GM23248 (cell line): ENCODE measurements around the gene RPS10. TPM values are rescaled to one million over a fixed set of nuclear protein-coding genes. Genes with fewer than 3 reads are reported as not detected.
A peak's percentile ranks its signal among the peaks of the same experiment; 100 is the strongest.

ENCODE experiments used
- DNase-seq: peaks from one replicate; pipeline ENCODE4 v3.0.0-alpha.2; 2015
- H2AFZ ChIP-seq: fragments of 200-600 bp; sonication (generic); 2 replicates; pipeline ENCODE4 v1.6.1; 2016; ENCODE audit warnings: antibody characterized with exemption
- H3F3A ChIP-seq: fragments of 200-600 bp; sonication (generic); 2 replicates; pipeline ENCODE4 v1.6.1; 2016; ENCODE audit warnings: mild to moderate bottlenecking, antibody characterized with exemption, mixed run types; ENCODE audit not compliant: insufficient read depth
- H3K27ac ChIP-seq: fragments of 200-600 bp; sonication (generic); 2 replicates; pipeline ENCODE4 v1.5.1; 2016; ENCODE audit warnings: mild to moderate bottlenecking
- H3K27me3 ChIP-seq: fragments of 200-600 bp; sonication (generic); replicated peaks from 2 replicates; pipeline ENCODE4 v1.6.1; 2016; ENCODE audit warnings: mild to moderate bottlenecking; ENCODE audit not compliant: insufficient read depth
- H3K36me3 ChIP-seq: fragments of 200-600 bp; sonication (generic); 2 replicates; pipeline ENCODE4 v1.6.1; 2016; ENCODE audit warnings: low read depth, mild to moderate bottlenecking
- H3K4me1 ChIP-seq: fragments of 200-600 bp; sonication (generic); 2 replicates; pipeline ENCODE4 v1.6.1; 2016; ENCODE audit warnings: mild to moderate bottlenecking; ENCODE audit not compliant: insufficient read depth
- H3K4me2 ChIP-seq: fragments of 200-600 bp; sonication (generic); one replicate; pipeline ENCODE4 v1.6.1; 2016; ENCODE audit warnings: mild to moderate bottlenecking; ENCODE audit not compliant: unreplicated experiment
- H3K4me3 ChIP-seq: fragments of 200-600 bp; sonication (generic); 2 replicates; pipeline ENCODE4 v1.5.1; 2016; ENCODE audit warnings: mild to moderate bottlenecking
- H3K79me2 ChIP-seq: fragments of 200-600 bp; sonication (generic); 2 replicates; pipeline ENCODE4 v1.6.1; 2016; ENCODE audit warnings: mild to moderate bottlenecking; ENCODE audit not compliant: insufficient read depth
- H3K9ac ChIP-seq: fragments of 200-600 bp; sonication (generic); 2 replicates; pipeline ENCODE4 v1.6.1; 2016; ENCODE audit warnings: mild to moderate bottlenecking
- H3K9me2 ChIP-seq: fragments of 200-600 bp; sonication (generic); 2 replicates; pipeline ENCODE4 v1.6.1; 2016; ENCODE audit warnings: mixed run types, mild to moderate bottlenecking, moderate library complexity; ENCODE audit not compliant: insufficient read depth
- H3K9me3 ChIP-seq: fragments of 200-600 bp; sonication (generic); one replicate; pipeline ENCODE4 v1.6.1; 2017; ENCODE audit warnings: low read depth
- H4K20me1 ChIP-seq: fragments of 200-600 bp; sonication (generic); 2 replicates; pipeline ENCODE4 v1.6.0; 2016; ENCODE audit not compliant: insufficient read depth
- EZH2 ChIP-seq: fragments of 200-600 bp; sonication (generic); IDR thresholded peaks from 2 replicates; pipeline ENCODE4 v1.6.1; 2018; ENCODE audit warnings: antibody characterized with exemption, mild to moderate bottlenecking; ENCODE audit not compliant: insufficient read depth, poor library complexity, severe bottlenecking
- EZH2phosphoT487 ChIP-seq: fragments of 200-600 bp; sonication (generic); IDR thresholded peaks from 2 replicates; pipeline ENCODE4 v1.6.1; 2018; ENCODE audit warnings: antibody characterized with exemption, moderate library complexity, mild to moderate bottlenecking, low read depth; ENCODE audit not compliant: insufficient read depth
- WGBS, 2 experiments: methylation state at CpG; one replicate each; pipeline ENCODE4 v1.1.6; 2015 to 2017; ENCODE audit warnings: low lambda C conversion rate in 2 of 2, low coverage in 1 of 2; ENCODE audit errors: missing lambda C conversion rate in 2 of 2; 5-methylcytosine and 5-hydroxymethylcytosine counted together
- in situ Hi-C: fragments of 300-500 bp; cut with MboI; formaldehyde crosslinking; loops from 2 replicates; pipeline ENCODE4 v1.15.0; 2020
- polyA plus RNA-seq: library from polyadenylated mRNA; unstranded; fragments of >200 nt; fragmentation: Nextera tagmentation; extraction: Ambion mirVana; gene quantifications from 2 replicates; pipeline ENCODE4 v1.2.1, GENCODE V29; 2016
- total RNA-seq: library from RNA; depleted of rRNA; stranded (reverse); fragments of >200 nt; shearing (Covaris generic); gene quantifications from 2 replicates; pipeline ENCODE4 v1.2.3, GENCODE V29; 2014

Gene RPS10
- total and polyA plus RNA-seq, 2 experiments from 2014 or later, result 596 to 2,539 TPM

DNA sequence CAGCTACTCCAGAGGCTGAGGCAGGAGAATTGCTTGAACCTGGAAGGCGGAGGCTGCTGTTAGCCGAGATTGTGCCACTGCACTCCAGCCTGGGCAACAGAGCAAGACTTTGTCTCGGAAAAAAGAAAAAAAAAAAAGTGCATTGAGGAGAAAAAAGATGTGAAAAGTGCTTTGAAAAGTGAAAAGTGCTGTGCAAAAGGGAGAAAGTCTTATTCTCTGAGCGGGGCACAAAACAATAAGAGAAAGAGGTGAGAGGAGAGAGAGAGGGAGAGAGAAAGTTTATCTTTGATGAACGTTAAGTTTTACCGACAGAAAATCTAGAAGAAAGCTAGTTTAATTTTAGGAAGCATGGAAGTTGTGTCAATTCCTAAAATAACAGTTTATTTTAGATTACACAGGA is 36.1 kb upstream of the RPS10 start:
- Histone ChIP-seq H3K9me2 (no peaks in the 10 kb centered on the region), H3K27me3 (peaks cover 16% of the 10 kb centered on the region), H3F3A (no peaks in the 10 kb centered on the region), H3K4me3 (no peak overlapping the region), H3K9me3 (no peaks in the 10 kb centered on the region), H3K4me1 (no peaks in the 10 kb centered on the region), H4K20me1 (no peaks in the 10 kb centered on the region), H3K36me3 (no peaks in the 10 kb centered on the region), H3K4me2 (no peak overlapping the region), H2AFZ (no peak overlapping the region), H3K27ac (no peak overlapping the region), H3K79me2 (no peaks in the 10 kb centered on the region), H3K9ac (no peak overlapping the region)
- no peak for TF ChIP-seq EZH2
- TF ChIP-seq EZH2phosphoT487, result no peak
- 68 to 77% methylated on average over 5 to 6 of the region's 6 CpGs for WGBS, 2 experiments
- DNase-seq, result no peak
- in situ Hi-C loops, result no loop called here

DNA sequence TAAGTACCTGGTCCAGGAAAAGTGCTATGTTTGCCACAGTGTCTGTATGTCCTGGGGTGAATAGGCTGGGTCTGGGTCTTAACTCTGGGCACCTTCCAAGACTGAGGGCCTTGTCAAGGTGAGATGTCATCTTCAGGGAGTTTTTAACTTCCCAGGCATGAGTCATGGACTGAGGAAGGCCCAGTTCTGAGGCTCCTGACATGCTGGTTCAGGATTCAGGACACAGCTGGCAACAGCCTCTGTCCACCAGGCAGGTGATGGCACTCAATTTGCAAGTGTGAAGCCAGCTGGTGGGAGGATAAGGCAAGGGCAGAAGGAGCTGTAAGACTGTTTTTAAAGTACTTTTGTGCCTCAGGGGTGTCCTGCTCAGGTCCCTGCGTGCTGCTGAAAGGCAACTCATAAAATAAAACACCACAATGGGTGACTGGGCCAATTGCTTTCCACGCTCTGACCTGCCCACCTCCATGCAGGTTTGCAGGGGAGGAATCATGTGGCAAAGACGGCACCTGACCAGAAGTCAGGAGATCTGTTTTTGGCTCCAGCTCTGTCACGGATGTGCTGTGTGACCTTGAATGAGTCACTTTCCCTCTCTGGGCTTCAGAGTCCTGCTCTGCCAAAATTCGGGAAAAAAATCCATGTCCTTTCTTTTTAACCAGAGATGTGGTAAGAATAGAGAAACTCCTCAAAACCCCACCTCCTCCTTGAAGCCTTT is 35.1 kb upstream of the RPS10 start:
- Histone ChIP-seq H3K9me3 (no peaks in the 10 kb centered on the region), H3K36me3 (no peaks in the 10 kb centered on the region), H3K4me3 (no peak overlapping the region), H3K79me2 (no peaks in the 10 kb centered on the region), H3K9ac (no peak overlapping the region), H4K20me1 (no peaks in the 10 kb centered on the region), H3K9me2 (no peaks in the 10 kb centered on the region), H3K27me3 (peaks cover 10% of the 10 kb centered on the region), H3K27ac (no peak overlapping the region), H3K4me2 (no peak overlapping the region), H3K4me1 (no peaks in the 10 kb centered on the region), H2AFZ (no peak overlapping the region), H3F3A (no peaks in the 10 kb centered on the region)
- in situ Hi-C loops, result no loop called here
- DNase-seq, result peak; percentile 37
- TF ChIP-seq EZH2 (no peak), EZH2phosphoT487 (no peak)
- 66 to 75% methylated on average over 5 of the region's 5 CpGs for WGBS, 2 experiments

DNA sequence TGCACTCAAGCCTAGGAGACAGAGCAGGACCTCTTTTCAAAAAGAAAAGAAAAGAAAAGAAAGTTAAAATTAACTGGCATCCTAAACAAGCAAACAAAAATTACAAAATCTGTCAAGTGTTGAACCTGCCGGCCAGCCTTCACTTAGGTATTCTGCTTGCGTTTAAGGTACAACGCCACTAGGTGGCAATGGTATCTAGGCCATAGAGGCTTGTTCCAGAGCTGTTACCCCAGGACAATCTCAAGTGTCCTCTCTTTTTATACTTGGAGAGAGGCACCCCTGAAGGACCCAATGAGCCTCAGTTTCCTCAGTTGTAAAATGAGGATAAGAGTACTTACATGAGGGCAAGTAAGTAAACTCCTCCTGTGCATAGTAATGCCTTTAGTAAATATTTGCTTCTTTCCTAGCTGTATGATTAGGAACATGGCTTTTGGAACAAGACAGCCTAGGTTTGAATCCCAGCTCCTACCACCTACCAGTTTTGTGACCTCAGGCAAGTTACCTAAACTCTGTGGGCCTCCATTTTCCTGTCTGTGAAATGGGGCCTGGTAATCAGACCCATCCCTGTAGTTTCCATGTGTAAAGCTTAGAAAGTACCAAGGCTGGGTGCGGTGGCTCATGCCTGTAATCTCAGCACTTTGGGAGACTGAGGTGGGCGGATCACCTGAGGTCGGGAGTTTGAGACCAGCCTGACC is 34.2 kb upstream of the RPS10 start:
- Histone ChIP-seq H3K27ac (no peak overlapping the region), H3K4me1 (no peaks in the 10 kb centered on the region), H3K4me2 (no peak overlapping the region), H3K9ac (no peak overlapping the region), H4K20me1 (no peaks in the 10 kb centered on the region), H3K4me3 (no peak overlapping the region), H2AFZ (no peak overlapping the region), H3K9me3 (no peaks in the 10 kb centered on the region), H3F3A (no peaks in the 10 kb centered on the region), H3K36me3 (no peaks in the 10 kb centered on the region), H3K79me2 (no peaks in the 10 kb centered on the region), H3K9me2 (no peaks in the 10 kb centered on the region), H3K27me3 (peaks cover 4% of the 10 kb centered on the region; the same call in 1 of the 2 replicates)
- in situ Hi-C loops, result no loop called here
- DNase-seq, result peak; percentile 65
- WGBS, 2 experiments, result 37 to 40% methylated on average over 6 of the region's 6 CpGs
- TF ChIP-seq EZH2 (no peak), EZH2phosphoT487 (no peak)

DNA sequence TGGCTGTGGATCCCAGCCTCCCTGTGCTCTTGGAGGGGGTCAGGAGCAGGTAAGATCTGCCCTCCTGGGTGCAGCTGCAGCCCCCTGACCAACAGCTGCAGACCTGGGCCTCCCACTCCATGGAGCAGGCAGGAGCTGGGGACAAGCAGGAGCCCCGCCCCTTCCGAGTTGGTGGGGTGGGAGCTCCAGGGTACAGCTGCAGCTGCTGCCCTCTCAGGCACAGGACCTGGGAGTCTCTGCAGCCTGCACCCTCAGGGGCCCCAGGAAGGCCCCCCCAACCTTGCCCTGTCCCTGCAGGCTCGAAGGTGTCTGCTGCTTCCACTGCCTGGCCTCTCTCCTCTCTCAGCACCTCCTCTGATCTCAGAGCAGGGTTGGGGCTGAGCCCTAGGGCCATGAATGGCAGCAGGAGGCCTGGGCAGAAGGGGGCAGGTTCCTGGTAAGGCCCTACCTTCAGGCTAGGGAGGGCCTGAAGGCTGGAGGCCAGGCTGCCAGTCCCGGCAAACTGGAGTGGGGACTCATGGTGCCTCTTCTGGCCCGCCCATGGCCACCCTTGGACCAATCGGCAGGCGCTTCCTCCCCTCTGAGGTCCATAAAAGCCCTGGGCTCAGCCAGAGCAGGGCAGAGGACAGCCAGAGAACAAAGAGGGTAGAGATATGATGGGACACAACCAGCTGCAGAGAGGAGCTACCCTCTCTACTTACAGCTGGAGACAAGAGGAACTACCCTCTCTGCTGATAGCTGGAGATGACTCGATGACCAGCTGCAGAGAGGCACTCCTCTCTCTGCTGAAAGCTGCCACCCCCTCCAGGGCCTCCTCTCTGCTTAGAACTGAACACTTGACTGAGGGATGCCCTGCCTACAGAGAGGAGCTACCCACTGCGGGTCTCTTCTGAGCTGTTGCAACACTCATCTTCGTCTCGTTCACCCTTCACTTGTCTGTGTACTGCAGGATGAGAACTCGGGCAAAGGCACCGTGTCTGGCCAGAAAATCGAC is 32.2 kb upstream of the RPS10 start:
- no peaks in the 10 kb centered on the region for H3K27me3 ChIP-seq
- no peaks in the 10 kb centered on the region for H3K9me2 ChIP-seq
- H3K4me2 ChIP-seq, result no peak overlapping the region
- H3K79me2 ChIP-seq, result no peaks in the 10 kb centered on the region
- no peaks in the 10 kb centered on the region for H3K4me1 ChIP-seq
- H2AFZ ChIP-seq, result no peak overlapping the region
- H3F3A ChIP-seq, result no peaks in the 10 kb centered on the region
- H3K36me3 ChIP-seq, result no peaks in the 10 kb centered on the region
- no peaks in the 10 kb centered on the region for H3K9me3 ChIP-seq
- H4K20me1 ChIP-seq, result no peaks in the 10 kb centered on the region
- TF ChIP-seq EZH2 (no peak), EZH2phosphoT487 (no peak)
- WGBS, 2 experiments, result 72 to 78% methylated on average over 14 of the region's 14 CpGs
- no peak overlapping the region for H3K9ac ChIP-seq
- in situ Hi-C loops, result no loop called here
- no peak overlapping the region for H3K27ac ChIP-seq
- no peak for DNase-seq
- H3K4me3 ChIP-seq, result no peak overlapping the region
